HEK293 (cell line): ENCODE results near the gene UBA3.

Source experiments
- BCL11A ChIP-seq: fragments of 450-650 bp; formaldehyde crosslinking; IDR thresholded peaks from 2 replicates; pipeline ENCODE4 v1.5.1; 2016; ENCODE audit warnings: low read depth, missing biosample characterization, missing genetic modification characterization
- GLI2 ChIP-seq: fragments of 450-650 bp; formaldehyde crosslinking; IDR thresholded peaks from 2 replicates; pipeline ENCODE4; 2017; ENCODE audit warnings: missing biosample characterization, missing genetic modification characterization, low read depth, borderline replicate concordance
- HOXA7 ChIP-seq: sonication (generic); formaldehyde crosslinking; IDR thresholded peaks from 2 replicates; pipeline ENCODE4 v1.8.1; 2022; ENCODE audit warnings: missing genetic modification reagents, borderline replicate concordance
- PRDM2 ChIP-seq: fragments of 450-650 bp; formaldehyde crosslinking; IDR thresholded peaks from 2 replicates; pipeline ENCODE4 v1.5.1; 2016; ENCODE audit warnings: missing biosample characterization, missing genetic modification characterization, borderline replicate concordance
- ZNF10 ChIP-seq: fragments of 450-650 bp; formaldehyde crosslinking; IDR thresholded peaks from 2 replicates; pipeline ENCODE4 v1.5.1; 2017; ENCODE audit warnings: missing biosample characterization, missing genetic modification characterization
- ZNF114 ChIP-seq: fragments of 450-650 bp; formaldehyde crosslinking; IDR thresholded peaks from 2 replicates; pipeline ENCODE4 v1.5.0; 2017; ENCODE audit warnings: missing biosample characterization, missing genetic modification characterization
- ZNF169 ChIP-seq: fragments of 450-650 bp; formaldehyde crosslinking; IDR thresholded peaks from 2 replicates; pipeline ENCODE4 v1.5.1; 2016; ENCODE audit warnings: missing biosample characterization, missing genetic modification characterization
- ZNF202 ChIP-seq: fragments of 450-650 bp; formaldehyde crosslinking; IDR thresholded peaks from 2 replicates; pipeline ENCODE4 v1.5.1; 2016; ENCODE audit warnings: missing biosample characterization, missing genetic modification characterization, borderline replicate concordance
- ZNF23 ChIP-seq: fragments of 450-650 bp; formaldehyde crosslinking; IDR thresholded peaks from 2 replicates; pipeline ENCODE4 v1.5.1; 2016; ENCODE audit warnings: missing biosample characterization, missing genetic modification characterization, borderline replicate concordance
- ZNF280C ChIP-seq: fragments of 450-650 bp; formaldehyde crosslinking; IDR thresholded peaks from 2 replicates; pipeline ENCODE4 v1.5.1; 2016; ENCODE audit warnings: missing biosample characterization, missing genetic modification characterization
- ZNF391 ChIP-seq: fragments of 450-650 bp; formaldehyde crosslinking; IDR thresholded peaks from 2 replicates; pipeline ENCODE4 v1.5.1; 2016; ENCODE audit warnings: low read depth, missing biosample characterization, missing genetic modification characterization, borderline replicate concordance
- ZNF398 ChIP-seq: fragments of 450-650 bp; formaldehyde crosslinking; IDR thresholded peaks from 2 replicates; pipeline ENCODE4 v1.5.1; 2017; ENCODE audit warnings: missing biosample characterization, missing genetic modification characterization
- ZNF404 ChIP-seq: fragments of 450-650 bp; formaldehyde crosslinking; IDR thresholded peaks from 2 replicates; pipeline ENCODE4 v1.5.1; 2017; ENCODE audit warnings: missing biosample characterization, missing genetic modification characterization
- ZNF571 ChIP-seq: fragments of 450-650 bp; formaldehyde crosslinking; IDR thresholded peaks from 2 replicates; pipeline ENCODE4 v1.5.0; 2017; ENCODE audit warnings: missing biosample characterization, missing genetic modification characterization
- ZNF580 ChIP-seq: fragments of 450-650 bp; formaldehyde crosslinking; IDR thresholded peaks from 2 replicates; pipeline ENCODE4 v1.5.1; 2016; ENCODE audit warnings: missing biosample characterization, missing genetic modification characterization
- ZNF585B ChIP-seq: fragments of 450-650 bp; formaldehyde crosslinking; IDR thresholded peaks from 2 replicates; pipeline ENCODE4 v1.5.1; 2016; ENCODE audit warnings: missing biosample characterization, missing genetic modification characterization
- ZNF658 ChIP-seq: fragments of 450-650 bp; formaldehyde crosslinking; IDR thresholded peaks from 2 replicates; pipeline ENCODE4; 2016; ENCODE audit warnings: missing biosample characterization, missing genetic modification characterization
- TF ChIP-seq, protein P1 (sequence below): fragments of 450-650 bp; formaldehyde crosslinking; IDR thresholded peaks from 2 replicates; pipeline ENCODE4 v1.5.1; 2016; ENCODE audit warnings: missing biosample characterization, missing genetic modification characterization
- TF ChIP-seq, protein P2 (sequence below): fragments of 450-650 bp; IDR thresholded peaks from 2 replicates; pipeline ENCODE4 v1.5.1; 2018; ENCODE audit warnings: missing biosample characterization, missing genetic modification characterization
- TF ChIP-seq, protein P3 (sequence below): fragments of 450-650 bp; formaldehyde crosslinking; IDR thresholded peaks from 2 replicates; pipeline ENCODE4 v1.5.1; 2016; ENCODE audit warnings: missing biosample characterization, missing genetic modification characterization
- TF ChIP-seq, protein P4 (sequence below): fragments of 450-650 bp; formaldehyde crosslinking; IDR thresholded peaks from 2 replicates; pipeline ENCODE4 v1.5.1; 2016; ENCODE audit warnings: missing biosample characterization, missing genetic modification characterization

The UBA3 gene

DNA sequence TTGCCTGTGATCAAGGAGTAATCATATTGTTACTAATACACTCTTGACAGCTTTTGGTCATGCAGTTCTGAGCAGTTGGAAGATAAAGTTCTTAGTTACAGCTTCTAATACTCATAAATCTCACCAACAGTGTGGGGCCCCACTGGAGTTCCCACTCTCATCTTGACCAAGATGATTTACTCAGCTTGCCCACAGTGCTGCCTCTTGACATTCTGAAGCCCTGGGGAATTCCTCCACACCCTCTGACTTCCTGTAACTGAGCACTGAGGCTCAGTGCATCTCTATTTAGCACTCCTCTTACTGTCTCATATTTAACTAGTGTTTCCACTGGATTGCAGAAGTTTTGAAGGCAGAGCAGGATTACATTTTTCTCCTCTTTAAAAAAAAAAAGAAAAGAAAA lies 2.6 kb upstream of the UBA3 start (continued):
- TF ChIP-seq, protein P1, sequence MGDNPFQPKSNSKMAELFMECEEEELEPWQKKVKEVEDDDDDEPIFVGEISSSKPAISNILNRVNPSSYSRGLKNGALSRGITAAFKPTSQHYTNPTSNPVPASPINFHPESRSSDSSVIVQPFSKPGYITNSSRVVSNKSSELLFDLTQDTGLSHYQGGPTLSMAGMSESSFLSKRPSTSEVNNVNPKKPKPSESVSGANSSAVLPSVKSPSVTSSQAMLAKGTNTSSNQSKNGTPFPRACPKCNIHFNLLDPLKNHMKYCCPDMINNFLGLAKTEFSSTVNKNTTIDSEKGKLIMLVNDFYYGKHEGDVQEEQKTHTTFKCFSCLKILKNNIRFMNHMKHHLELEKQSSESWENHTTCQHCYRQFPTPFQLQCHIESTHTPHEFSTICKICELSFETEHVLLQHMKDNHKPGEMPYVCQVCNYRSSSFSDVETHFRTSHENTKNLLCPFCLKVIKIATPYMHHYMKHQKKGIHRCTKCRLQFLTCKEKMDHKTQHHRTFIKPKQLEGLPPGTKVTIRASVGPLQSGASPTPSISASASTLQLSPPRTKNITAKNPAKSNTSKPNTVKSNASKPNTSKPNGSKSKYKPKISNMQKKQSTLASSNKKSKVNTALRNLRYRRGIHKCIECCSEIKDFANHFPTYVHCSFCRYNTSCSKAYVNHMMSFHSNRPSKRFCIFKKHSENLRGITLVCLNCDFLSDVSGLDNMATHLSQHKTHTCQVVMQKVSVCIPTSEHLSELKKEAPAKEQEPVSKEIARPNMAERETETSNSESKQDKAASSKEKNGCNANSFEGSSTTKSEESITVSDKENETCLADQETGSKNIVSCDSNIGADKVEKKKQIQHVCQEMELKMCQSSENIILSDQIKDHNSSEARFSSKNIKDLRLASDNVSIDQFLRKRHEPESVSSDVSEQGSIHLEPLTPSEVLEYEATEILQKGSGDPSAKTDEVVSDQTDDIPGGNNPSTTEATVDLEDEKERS (tag by site-specific recombination) = no peak
- no peak for TF ChIP-seq ZNF585B (tag by site-specific recombination)
- no peak for TF ChIP-seq HOXA7
- no peak for TF ChIP-seq ZNF23 (tag by site-specific recombination)
- no peak for TF ChIP-seq ZNF580 (tag by site-specific recombination)
- TF ChIP-seq, protein P2, sequence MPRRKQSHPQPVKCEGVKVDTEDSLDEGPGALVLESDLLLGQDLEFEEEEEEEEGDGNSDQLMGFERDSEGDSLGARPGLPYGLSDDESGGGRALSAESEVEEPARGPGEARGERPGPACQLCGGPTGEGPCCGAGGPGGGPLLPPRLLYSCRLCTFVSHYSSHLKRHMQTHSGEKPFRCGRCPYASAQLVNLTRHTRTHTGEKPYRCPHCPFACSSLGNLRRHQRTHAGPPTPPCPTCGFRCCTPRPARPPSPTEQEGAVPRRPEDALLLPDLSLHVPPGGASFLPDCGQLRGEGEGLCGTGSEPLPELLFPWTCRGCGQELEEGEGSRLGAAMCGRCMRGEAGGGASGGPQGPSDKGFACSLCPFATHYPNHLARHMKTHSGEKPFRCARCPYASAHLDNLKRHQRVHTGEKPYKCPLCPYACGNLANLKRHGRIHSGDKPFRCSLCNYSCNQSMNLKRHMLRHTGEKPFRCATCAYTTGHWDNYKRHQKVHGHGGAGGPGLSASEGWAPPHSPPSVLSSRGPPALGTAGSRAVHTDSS (tag by site-specific recombination) = no peak
- no peak for TF ChIP-seq ZNF571 (tag by site-specific recombination)
- no peak for TF ChIP-seq ZNF391 (tag by site-specific recombination)
- TF ChIP-seq ZNF114 = no peak
- TF ChIP-seq, protein P3, sequence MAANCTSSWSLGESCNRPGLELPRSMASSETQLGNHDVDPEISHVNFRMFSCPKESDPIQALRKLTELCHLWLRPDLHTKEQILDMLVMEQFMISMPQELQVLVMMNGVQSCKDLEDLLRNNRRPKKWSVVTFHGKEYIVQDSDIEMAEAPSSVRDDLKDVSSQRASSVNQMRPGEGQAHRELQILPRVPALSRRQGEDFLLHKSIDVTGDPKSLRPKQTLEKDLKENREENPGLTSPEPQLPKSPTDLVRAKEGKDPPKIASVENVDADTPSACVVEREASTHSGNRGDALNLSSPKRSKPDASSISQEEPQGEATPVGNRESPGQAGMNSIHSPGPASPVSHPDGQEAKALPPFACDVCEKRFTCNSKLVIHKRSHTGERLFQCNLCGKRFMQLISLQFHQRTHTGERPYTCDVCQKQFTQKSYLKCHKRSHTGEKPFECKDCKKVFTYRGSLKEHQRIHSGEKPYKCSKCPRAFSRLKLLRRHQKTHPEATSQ (tag by site-specific recombination) = no peak
- TF ChIP-seq, protein P4, sequence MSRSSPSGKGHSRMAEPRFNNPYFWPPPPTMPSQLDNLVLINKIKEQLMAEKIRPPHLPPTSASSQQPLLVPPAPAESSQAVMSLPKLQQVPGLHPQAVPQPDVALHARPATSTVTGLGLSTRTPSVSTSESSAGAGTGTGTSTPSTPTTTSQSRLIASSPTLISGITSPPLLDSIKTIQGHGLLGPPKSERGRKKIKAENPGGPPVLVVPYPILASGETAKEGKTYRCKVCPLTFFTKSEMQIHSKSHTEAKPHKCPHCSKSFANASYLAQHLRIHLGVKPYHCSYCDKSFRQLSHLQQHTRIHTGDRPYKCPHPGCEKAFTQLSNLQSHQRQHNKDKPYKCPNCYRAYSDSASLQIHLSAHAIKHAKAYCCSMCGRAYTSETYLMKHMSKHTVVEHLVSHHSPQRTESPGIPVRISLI (tag by site-specific recombination) = no peak
- no peak for TF ChIP-seq BCL11A
- no peak for TF ChIP-seq ZNF202
- no peak for TF ChIP-seq ZNF280C
- no peak for TF ChIP-seq ZNF404 (tag by site-specific recombination)
- TF ChIP-seq ZNF658 = no peak
- TF ChIP-seq ZNF398 (tag by site-specific recombination) = no peak
- no peak for TF ChIP-seq ZNF10
- no peak for TF ChIP-seq PRDM2
- no peak for TF ChIP-seq ZNF169 (tag by site-specific recombination)
- no peak for TF ChIP-seq GLI2 (tag by site-specific recombination)
